OCI-LY7 (cell line): ENCODE results near the gene ZNF350. TPM values are rescaled to one million over a fixed set of nuclear protein-coding genes. Genes with fewer than 3 reads are reported as not detected.

Experiments used
- BruUV-seq: library from RNA; stranded (reverse); fragments of 400-500 nt; replicated peaks from 2 replicates; lab custom pipeline; 2021; lab: Mats Ljungman, UMichigan
- CTCF ChIA-PET: fragments of 300-600 bp; sonication (Branson Sonifier 250); formaldehyde crosslinking; loops from one replicate; lab custom pipeline; 2022; ENCODE audit warnings: antibody characterized with exemption; ENCODE audit not compliant: unreplicated experiment; lab: Charles Lee
- POLR2A ChIA-PET: fragments of 300-600 bp; sonication (Branson Sonifier 250); formaldehyde crosslinking; loops from one replicate; lab custom pipeline; 2022; ENCODE audit warnings: antibody characterized with exemption; lab: Charles Lee
- DNase-seq: peaks from one replicate; pipeline ENCODE4 v3.0.0-alpha.2; 2015; ENCODE audit warnings: low spot score
- H2AFZ ChIP-seq: fragments of 200-600 bp; sonication (generic), shearing (Covaris generic); 2 replicates; pipeline ENCODE4 v1.6.1; 2014; ENCODE audit warnings: mild to moderate bottlenecking, antibody characterized with exemption, low read length, moderate library complexity
- H3K27ac ChIP-seq: fragments of 200-600 bp; sonication (generic); 2 replicates; pipeline ENCODE4 v1.5.1; 2014; ENCODE audit warnings: mixed run types, low read depth, mild to moderate bottlenecking, moderate library complexity, low read length, inconsistent platforms; ENCODE audit not compliant: poor library complexity, severe bottlenecking
- H3K36me3 ChIP-seq: fragments of 200-600 bp; sonication (generic); 2 replicates; pipeline ENCODE4 v1.6.1; 2014; ENCODE audit warnings: mild to moderate bottlenecking, antibody characterized with exemption, low read length, moderate library complexity, mixed read lengths; ENCODE audit not compliant: insufficient read depth
- H3K4me1 ChIP-seq: fragments of 200-600 bp; sonication (generic); 2 replicates; pipeline ENCODE4 v1.5.1; 2014; ENCODE audit warnings: mild to moderate bottlenecking, low read length; ENCODE audit not compliant: insufficient read depth, poor library complexity, severe bottlenecking
- H3K4me2 ChIP-seq: fragments of 200-600 bp; sonication (generic); 2 replicates; pipeline ENCODE4 v1.6.1; 2014; ENCODE audit warnings: mild to moderate bottlenecking, low read length
- H3K4me3 ChIP-seq: fragments of 200-600 bp; sonication (generic); 2 replicates; pipeline ENCODE4 v1.5.1; 2014; ENCODE audit warnings: mild to moderate bottlenecking, low read depth, low read length; ENCODE audit not compliant: poor library complexity, severe bottlenecking
- H3K79me2 ChIP-seq: fragments of 200-600 bp; sonication (generic); 2 replicates; pipeline ENCODE4 v1.6.1; 2016; ENCODE audit warnings: low read depth, mild to moderate bottlenecking, low read length, moderate library complexity, mixed read lengths; ENCODE audit not compliant: insufficient read depth
- H3K9me2 ChIP-seq: fragments of 200-600 bp; sonication (generic); 2 replicates; pipeline ENCODE4 v1.6.1; 2016; ENCODE audit warnings: mild to moderate bottlenecking, low read length, mixed read lengths; ENCODE audit not compliant: insufficient read depth
- H3K9me3 ChIP-seq: fragments of 200-600 bp; sonication (generic); 2 replicates; pipeline ENCODE4 v1.6.1; 2014; ENCODE audit warnings: mild to moderate bottlenecking, mixed run types, low read length, mixed read lengths
- H4K20me1 ChIP-seq: fragments of 200-600 bp; sonication (generic); 2 replicates; pipeline ENCODE4 v1.6.1; 2014; ENCODE audit warnings: mild to moderate bottlenecking, antibody characterized with exemption, low read length, moderate library complexity, mixed read lengths; ENCODE audit not compliant: insufficient read depth
- EZH2phosphoT487 ChIP-seq: fragments of 200-600 bp; sonication (generic); IDR thresholded peaks from 2 replicates; pipeline ENCODE4 v1.6.1; 2018; ENCODE audit warnings: low read depth, borderline replicate concordance, mild to moderate bottlenecking, mixed run types, antibody characterized with exemption, low read length, moderate library complexity, mixed read lengths
- intact Hi-C: fragments of 100-400 bp; cut with micrococcal nuclease; formaldehyde crosslinking; loops from one replicate; pipeline ENCODE4 v1.10.0; 2022; ENCODE audit not compliant: unreplicated experiment
- total RNA-seq, 2 experiments: library from RNA; depleted of rRNA in 1 of 2; stranded (reverse); fragments of >200 nt in 1 of 2; shearing (Covaris generic) in 1 of 2; gene quantifications; 2 replicates each; pipeline ENCODE4 v1.2.3, GENCODE V29; 2014 to 2022
- TF ChIP-seq, protein P1 (sequence below): fragments of 200-600 bp; sonication (generic); conservative IDR thresholded peaks from 2 replicates; pipeline ENCODE4 v1.5.1; 2014; ENCODE audit warnings: mild to moderate bottlenecking, antibody characterized with exemption, low read length, moderate library complexity, mixed read lengths

The ZNF350 gene
- total RNA-seq, 2 experiments from 2014 or later: 3.1 to 4.9 TPM

DNA sequence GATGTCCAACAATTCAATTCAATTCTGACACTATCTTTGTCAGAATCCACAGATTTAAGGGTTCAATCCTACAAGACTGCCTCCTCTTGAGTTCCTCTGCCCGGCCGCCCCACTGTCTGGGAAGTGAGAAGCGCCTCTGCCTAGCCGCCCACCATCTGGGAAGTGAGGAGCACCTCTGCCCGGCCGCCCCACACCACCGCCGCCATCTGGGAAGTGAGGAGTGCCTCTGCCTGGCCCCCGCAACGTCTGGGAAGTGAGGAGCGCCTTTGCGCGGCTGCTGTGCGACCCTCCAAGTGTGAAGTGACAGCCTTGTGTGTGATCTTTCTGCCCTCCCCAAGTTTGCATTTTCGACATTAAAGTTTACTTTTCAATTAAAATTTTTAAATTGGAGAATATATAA is 35.6 kb upstream of the ZNF350 start:
- no peak for TF ChIP-seq EZH2phosphoT487
- TF ChIP-seq, protein P1, sequence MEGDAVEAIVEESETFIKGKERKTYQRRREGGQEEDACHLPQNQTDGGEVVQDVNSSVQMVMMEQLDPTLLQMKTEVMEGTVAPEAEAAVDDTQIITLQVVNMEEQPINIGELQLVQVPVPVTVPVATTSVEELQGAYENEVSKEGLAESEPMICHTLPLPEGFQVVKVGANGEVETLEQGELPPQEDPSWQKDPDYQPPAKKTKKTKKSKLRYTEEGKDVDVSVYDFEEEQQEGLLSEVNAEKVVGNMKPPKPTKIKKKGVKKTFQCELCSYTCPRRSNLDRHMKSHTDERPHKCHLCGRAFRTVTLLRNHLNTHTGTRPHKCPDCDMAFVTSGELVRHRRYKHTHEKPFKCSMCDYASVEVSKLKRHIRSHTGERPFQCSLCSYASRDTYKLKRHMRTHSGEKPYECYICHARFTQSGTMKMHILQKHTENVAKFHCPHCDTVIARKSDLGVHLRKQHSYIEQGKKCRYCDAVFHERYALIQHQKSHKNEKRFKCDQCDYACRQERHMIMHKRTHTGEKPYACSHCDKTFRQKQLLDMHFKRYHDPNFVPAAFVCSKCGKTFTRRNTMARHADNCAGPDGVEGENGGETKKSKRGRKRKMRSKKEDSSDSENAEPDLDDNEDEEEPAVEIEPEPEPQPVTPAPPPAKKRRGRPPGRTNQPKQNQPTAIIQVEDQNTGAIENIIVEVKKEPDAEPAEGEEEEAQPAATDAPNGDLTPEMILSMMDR: no peak
- Histone ChIP-seq H3K9me2 (no peaks in the 10 kb centered on the region), H3K9me3 (peaks cover 20% of the 10 kb centered on the region; the same call in 1 of the 2 replicates), H3K4me2 (no peak overlapping the region), H3K4me1 (peaks cover 3% of the 10 kb centered on the region), H2AFZ (no peak overlapping the region), H3K79me2 (peaks cover 5% of the 10 kb centered on the region; the same call in 1 of the 2 replicates), H3K27ac (no peak overlapping the region), H4K20me1 (no peaks in the 10 kb centered on the region), H3K36me3 (peaks cover 92% of the 10 kb centered on the region), H3K4me3 (no peak overlapping the region)
- ChIA-PET CTCF (no interaction called here), POLR2A (no interaction called here)
- no TSS peak for BruUV-seq
- no peak for DNase-seq
- intact Hi-C loops: no loop called here

DNA sequence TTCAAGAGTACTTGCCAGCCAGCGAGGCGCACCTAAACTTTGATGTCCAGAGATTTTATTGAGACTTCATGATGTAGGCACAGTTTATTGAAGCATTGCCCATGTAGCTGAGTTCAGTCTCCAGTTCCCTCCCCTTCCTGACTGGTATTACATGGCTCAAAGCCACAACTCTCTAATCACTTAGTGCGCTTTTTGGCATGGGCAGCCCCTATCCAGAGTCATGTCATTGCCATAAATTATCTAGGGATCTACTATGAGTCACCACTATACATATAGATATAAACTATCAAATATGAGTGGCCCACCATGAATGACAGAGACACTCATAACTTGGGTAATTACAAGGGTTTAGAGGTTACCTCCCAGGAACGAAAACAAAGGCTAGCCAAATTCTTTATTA is 33.9 kb upstream of the ZNF350 start:
- peaks cover 99% of the 10 kb centered on the region for H3K36me3 ChIP-seq
- H3K27ac ChIP-seq: no peak overlapping the region
- no peaks in the 10 kb centered on the region for H4K20me1 ChIP-seq
- no peak for DNase-seq
- H3K4me1 ChIP-seq: no peaks in the 10 kb centered on the region
- H3K79me2 ChIP-seq: no peaks in the 10 kb centered on the region
- H2AFZ ChIP-seq: no peak overlapping the region
- no TSS peak for BruUV-seq
- no peaks in the 10 kb centered on the region for H3K9me2 ChIP-seq
- CTCF ChIA-PET: no interaction called here
- H3K4me3 ChIP-seq: no peak overlapping the region
- POLR2A ChIA-PET: no interaction called here
- intact Hi-C loops: no loop called here
- H3K9me3 ChIP-seq: peaks cover 16% of the 10 kb centered on the region; the same call in 1 of the 2 replicates
- TF ChIP-seq EZH2phosphoT487: no peak
- TF ChIP-seq, protein P1: no peak
- H3K4me2 ChIP-seq: no peak overlapping the region

DNA sequence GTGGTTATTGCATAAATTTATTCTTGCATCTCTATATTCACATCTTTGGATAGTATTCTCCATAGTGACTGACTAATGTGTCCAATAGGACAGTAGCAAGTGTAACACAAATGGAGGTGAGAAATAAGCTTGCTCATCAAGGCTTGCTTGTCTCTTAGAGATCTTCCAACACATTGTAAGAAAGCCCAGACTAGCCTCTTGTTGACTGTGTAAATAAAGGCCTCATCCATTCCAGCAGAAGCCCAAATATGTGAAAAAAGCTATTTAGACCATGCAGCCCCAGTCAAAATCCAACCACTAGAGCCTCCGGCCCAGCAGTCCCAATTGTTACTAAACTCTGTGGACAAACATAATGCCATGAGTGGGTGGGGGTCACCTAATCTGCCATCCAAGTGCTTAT is 24.0 kb upstream of the ZNF350 start:
- H3K4me1 ChIP-seq: no peaks in the 10 kb centered on the region
- 0 out of 2 replicates have a peak, but pooled peaks cover 5% of the 10 kb centered on the region for H3K9me3 ChIP-seq
- TF ChIP-seq EZH2phosphoT487: no peak
- TF ChIP-seq, protein P1: no peak
- no peak overlapping the region for H3K4me2 ChIP-seq
- peaks cover 37% of the 10 kb centered on the region for H3K36me3 ChIP-seq
- no peaks in the 10 kb centered on the region for H4K20me1 ChIP-seq
- intact Hi-C loops: no loop called here
- no peak overlapping the region for H2AFZ ChIP-seq
- no peak overlapping the region for H3K27ac ChIP-seq
- ChIA-PET POLR2A (no interaction called here), CTCF (no interaction called here)
- no peak for DNase-seq
- H3K9me2 ChIP-seq: no peaks in the 10 kb centered on the region
- H3K4me3 ChIP-seq: no peak overlapping the region
- no TSS peak for BruUV-seq
- H3K79me2 ChIP-seq: no peaks in the 10 kb centered on the region
